H9 (cell line): Measurements from ENCODE around the gene CPA2. TPM values are rescaled to one million over a fixed set of nuclear protein-coding genes. Genes with fewer than 3 reads are reported as not detected.

Experiments used
- DNase-seq: peaks from one replicate; pipeline ENCODE4 v3.0.0-alpha.2; 2017
- H2AFZ ChIP-seq: one replicate; pipeline ENCODE4 v1.6.1; 2013; ENCODE audit warnings: mild to moderate bottlenecking, low read length, control low read depth, moderate library complexity
- H2AK5ac ChIP-seq: 2 replicates; pipeline ENCODE4 v1.6.1; 2013; ENCODE audit warnings: low read length, control low read depth, mixed read lengths; ENCODE audit not compliant: insufficient read length
- H2BK120ac ChIP-seq: one replicate; pipeline ENCODE4 v1.6.1; 2013; ENCODE audit warnings: low read depth, mild to moderate bottlenecking, low read length, control low read depth, inconsistent platforms; ENCODE audit not compliant: poor library complexity, severe bottlenecking
- H2BK12ac ChIP-seq: 2 replicates; pipeline ENCODE4 v1.6.1; 2013; ENCODE audit warnings: low read length, control low read depth, mixed read lengths, low read depth; ENCODE audit not compliant: insufficient read length
- H2BK15ac ChIP-seq: 2 replicates; pipeline ENCODE4 v1.6.1; 2013; ENCODE audit warnings: low read depth, low read length, control low read depth
- H2BK20ac ChIP-seq: one replicate; pipeline ENCODE4 v1.6.1; 2013; ENCODE audit warnings: low read depth, mild to moderate bottlenecking, low read length, control low read depth, inconsistent platforms; ENCODE audit not compliant: poor library complexity, severe bottlenecking
- H2BK5ac ChIP-seq: 2 replicates; pipeline ENCODE4 v1.6.1; 2013; ENCODE audit warnings: low read length, control low read depth, mixed read lengths; ENCODE audit not compliant: insufficient read length
- H3K14ac ChIP-seq: 2 replicates; pipeline ENCODE4 v1.6.1; 2013; ENCODE audit warnings: low read length, control low read depth; ENCODE audit not compliant: insufficient read depth
- H3K18ac ChIP-seq: 2 replicates; pipeline ENCODE4 v1.6.1; 2013; ENCODE audit warnings: low read depth, mild to moderate bottlenecking, mixed read lengths, low read length, control low read depth; ENCODE audit not compliant: insufficient read length
- H3K23ac ChIP-seq: 2 replicates; pipeline ENCODE4 v1.6.1; 2013; ENCODE audit warnings: low read length, control low read depth, mixed read lengths, low read depth; ENCODE audit not compliant: insufficient read length
- H3K23me2 ChIP-seq: 2 replicates; pipeline ENCODE4 v1.6.1; 2013; ENCODE audit warnings: low read depth, mild to moderate bottlenecking, mixed read lengths, low read length, control low read depth; ENCODE audit not compliant: insufficient read length, poor library complexity, severe bottlenecking
- H3K27ac ChIP-seq: 2 replicates; pipeline ENCODE4 v1.5.1; 2013; ENCODE audit warnings: low read length, control low read depth, mixed read lengths, low read depth; ENCODE audit not compliant: insufficient read length
- H3K27me3 ChIP-seq: 2 replicates; pipeline ENCODE4 v1.6.1; 2013; ENCODE audit warnings: low read length, control low read depth, inconsistent platforms; ENCODE audit not compliant: insufficient read depth
- H3K4ac ChIP-seq: 2 replicates; pipeline ENCODE4 v1.6.1; 2013; ENCODE audit warnings: low read depth, mild to moderate bottlenecking, control low read depth, inconsistent platforms, low read length, moderate library complexity
- H3K4me1 ChIP-seq: 2 replicates; pipeline ENCODE4 v1.6.1; 2013; ENCODE audit warnings: low read length, control low read depth, inconsistent platforms; ENCODE audit not compliant: insufficient read depth
- H3K4me2 ChIP-seq: 2 replicates; pipeline ENCODE4 v1.6.1; 2013; ENCODE audit warnings: low read length, control low read depth, mixed read lengths; ENCODE audit not compliant: insufficient read length, insufficient read depth
- H3K56ac ChIP-seq: 2 replicates; pipeline ENCODE4 v1.6.1; 2013; ENCODE audit warnings: low read depth, mild to moderate bottlenecking, mixed read lengths, low read length, control low read depth; ENCODE audit not compliant: insufficient read length
- H3K79me1 ChIP-seq: 2 replicates; pipeline ENCODE4 v1.6.1; 2013; ENCODE audit warnings: low read depth, mild to moderate bottlenecking, moderate library complexity, low read length, control low read depth, inconsistent platforms; ENCODE audit not compliant: insufficient read depth, poor library complexity, severe bottlenecking
- H3K79me2 ChIP-seq: 2 replicates; pipeline ENCODE4 v1.6.1; 2013; ENCODE audit warnings: low read length, control low read depth, inconsistent platforms; ENCODE audit not compliant: insufficient read depth
- H3K9ac ChIP-seq: 2 replicates; pipeline ENCODE4 v1.6.1; 2013; ENCODE audit warnings: low read length, control low read depth, mixed read lengths; ENCODE audit not compliant: insufficient read length; ENCODE audit errors: extremely low read depth
- H3K9me3 ChIP-seq: one replicate; pipeline ENCODE4 v1.6.1; 2013; ENCODE audit warnings: low read depth, low read length, inconsistent platforms; ENCODE audit not compliant: control insufficient read depth
- H3T11ph ChIP-seq: one replicate; pipeline ENCODE4 v1.6.1; 2013; ENCODE audit warnings: mild to moderate bottlenecking, low read length, control low read depth, inconsistent platforms
- H4K20me1 ChIP-seq: one replicate; pipeline ENCODE4 v1.6.1; 2013; ENCODE audit not compliant: control insufficient read depth, insufficient read length, insufficient read depth
- H4K5ac ChIP-seq: 2 replicates; pipeline ENCODE4 v1.6.1; 2013; ENCODE audit warnings: low read depth, mild to moderate bottlenecking, mixed read lengths, low read length, control low read depth; ENCODE audit not compliant: insufficient read length
- H4K8ac ChIP-seq: replicated peaks from 2 replicates; pipeline ENCODE4 v1.6.1; 2013; ENCODE audit warnings: low read length, control low read depth, mixed read lengths, low read depth; ENCODE audit not compliant: insufficient read length
- H4K91ac ChIP-seq: 2 replicates; pipeline ENCODE4 v1.6.1; 2013; ENCODE audit warnings: low read depth, mild to moderate bottlenecking, moderate library complexity, mixed read lengths, low read length, control low read depth; ENCODE audit not compliant: insufficient read length
- H3K27ac Mint-ChIP-seq, 3 experiments: 2 replicates in 2 of 3; 3 replicates in 1 of 3; pipeline ENCODE4 v1.8.0; 2020 to 2021; ENCODE audit warnings: mixed read lengths in 3 of 3, mild to moderate bottlenecking in 1 of 3, moderate library complexity in 1 of 3
- H3K27me3 Mint-ChIP-seq: 2 replicates; pipeline ENCODE4 v1.8.0; 2021; ENCODE audit warnings: low read depth, mild to moderate bottlenecking, moderate library complexity, mixed read lengths
- H3K36me3 Mint-ChIP-seq, 3 experiments: 2 replicates in 2 of 3; 3 replicates in 1 of 3; pipeline ENCODE4 v1.8.0; 2020 to 2021; ENCODE audit warnings: low read depth in 3 of 3, mixed read lengths in 3 of 3; ENCODE audit not compliant: insufficient read depth in 1 of 3
- H3K4me1 Mint-ChIP-seq, 2 experiments: 2 replicates each; pipeline ENCODE4 v1.8.0; 2020; ENCODE audit warnings: mixed read lengths in 2 of 2
- H3K4me3 Mint-ChIP-seq, 2 experiments: 2 replicates in 1 of 2; 3 replicates in 1 of 2; pipeline ENCODE4 v1.8.0; 2020 to 2021; ENCODE audit warnings: mild to moderate bottlenecking in 2 of 2, mixed read lengths in 2 of 2, moderate library complexity in 1 of 2
- H3K9me3 Mint-ChIP-seq, 2 experiments: 2 replicates in 1 of 2; 3 replicates in 1 of 2; pipeline ENCODE4 v1.8.0; 2020; ENCODE audit warnings: mild to moderate bottlenecking in 2 of 2, mixed read lengths in 2 of 2, moderate library complexity in 1 of 2
- WGBS: extraction: QIAGEN DNeasy Blood & Tissue Kit; methylation state at CpG from one replicate; pipeline ENCODE4 v1.1.7; 2013; ENCODE audit warnings: missing lambda C conversion rate, low lambda C conversion rate, mixed read lengths; ENCODE audit not compliant: insufficient read length; ENCODE audit errors: extremely low coverage; 5-methylcytosine and 5-hydroxymethylcytosine counted together
- total RNA-seq: library from RNA; stranded (reverse); gene quantifications from 2 replicates; pipeline ENCODE4 v1.2.1, GENCODE V29; 2021
- TF ChIP-seq, protein P1 (sequence below): fragments of 200-600 bp; sonication (generic); conservative IDR thresholded peaks from 3 replicates; pipeline ENCODE4 v1.8.0; 2021; ENCODE audit warnings: antibody characterized with exemption, mild to moderate bottlenecking

CPA2 gene
- total RNA-seq, 1 experiment from 2014 or later, result not detected

DNA sequence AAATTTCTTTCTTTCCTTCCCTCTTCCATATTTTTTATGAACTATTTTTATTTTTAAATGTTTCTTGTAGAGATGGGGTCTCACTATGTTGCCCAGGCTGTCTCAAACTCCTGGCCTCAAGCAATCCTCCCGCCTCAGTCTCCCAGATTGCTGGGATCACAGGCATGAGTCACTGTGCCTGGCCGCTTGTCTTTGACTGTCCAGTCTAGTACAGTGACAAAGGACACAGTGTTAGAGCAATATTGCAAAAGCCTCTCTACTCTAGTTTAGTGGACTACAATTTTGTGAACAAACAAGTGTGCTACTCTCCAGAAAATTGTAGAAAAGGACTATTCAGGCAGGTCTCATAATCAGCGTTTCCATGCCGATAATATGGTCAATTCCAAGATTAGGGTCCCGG, 37.3 kb downstream of the CPA2 start:
- Histone ChIP-seq H3K9me3 (no peaks in the 10 kb centered on the region), H3K23ac (no peak overlapping the region), H4K8ac (no peak overlapping the region), H2BK120ac (no peak overlapping the region), H3K14ac (no peak overlapping the region), H3K27me3 (no peaks in the 10 kb centered on the region), H3K9ac (no peak overlapping the region), H4K20me1 (no peaks in the 10 kb centered on the region), H2BK12ac (no peak overlapping the region), H3K79me1 (no peaks in the 10 kb centered on the region), H3T11ph (no peak overlapping the region), H3K4ac (no peak overlapping the region), H3K4me2 (no peak overlapping the region), H3K79me2 (no peaks in the 10 kb centered on the region), H3K56ac (no peak overlapping the region), H2AK5ac (no peak overlapping the region), H2BK15ac (no peak overlapping the region), H3K23me2 (no peaks in the 10 kb centered on the region), H3K18ac (no peak overlapping the region), H4K91ac (no peak overlapping the region), H3K27ac (no peak overlapping the region), H2BK20ac (no peak overlapping the region), H2AFZ (no peak overlapping the region), H4K5ac (no peak overlapping the region), H2BK5ac (no peak overlapping the region), H3K4me1 (no peaks in the 10 kb centered on the region)
- no peaks in the 10 kb centered on the region for H3K9me3 Mint-ChIP-seq
- H3K4me3 Mint-ChIP-seq, result no peak overlapping the region
- no peaks in the 10 kb centered on the region for H3K4me1 Mint-ChIP-seq
- DNase-seq, result no peak
- no peaks in the 10 kb centered on the region for H3K36me3 Mint-ChIP-seq
- no peaks in the 10 kb centered on the region; the same call in 1 of the 2 replicates for H3K27me3 Mint-ChIP-seq
- TF ChIP-seq, protein P1, sequence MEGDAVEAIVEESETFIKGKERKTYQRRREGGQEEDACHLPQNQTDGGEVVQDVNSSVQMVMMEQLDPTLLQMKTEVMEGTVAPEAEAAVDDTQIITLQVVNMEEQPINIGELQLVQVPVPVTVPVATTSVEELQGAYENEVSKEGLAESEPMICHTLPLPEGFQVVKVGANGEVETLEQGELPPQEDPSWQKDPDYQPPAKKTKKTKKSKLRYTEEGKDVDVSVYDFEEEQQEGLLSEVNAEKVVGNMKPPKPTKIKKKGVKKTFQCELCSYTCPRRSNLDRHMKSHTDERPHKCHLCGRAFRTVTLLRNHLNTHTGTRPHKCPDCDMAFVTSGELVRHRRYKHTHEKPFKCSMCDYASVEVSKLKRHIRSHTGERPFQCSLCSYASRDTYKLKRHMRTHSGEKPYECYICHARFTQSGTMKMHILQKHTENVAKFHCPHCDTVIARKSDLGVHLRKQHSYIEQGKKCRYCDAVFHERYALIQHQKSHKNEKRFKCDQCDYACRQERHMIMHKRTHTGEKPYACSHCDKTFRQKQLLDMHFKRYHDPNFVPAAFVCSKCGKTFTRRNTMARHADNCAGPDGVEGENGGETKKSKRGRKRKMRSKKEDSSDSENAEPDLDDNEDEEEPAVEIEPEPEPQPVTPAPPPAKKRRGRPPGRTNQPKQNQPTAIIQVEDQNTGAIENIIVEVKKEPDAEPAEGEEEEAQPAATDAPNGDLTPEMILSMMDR, result no peak
- WGBS, result no CpG with 5 or more reads among the region's 5 CpGs
- H3K27ac Mint-ChIP-seq, result no peak overlapping the region
